ENCODE data around the gene ESPNL.
"Not testable (repeated sequence)": the region's sequence is repeated elsewhere in the genome, so short reads cannot be mapped to it uniquely, and the experiment has no call there.

ESPNL gene

DNA sequence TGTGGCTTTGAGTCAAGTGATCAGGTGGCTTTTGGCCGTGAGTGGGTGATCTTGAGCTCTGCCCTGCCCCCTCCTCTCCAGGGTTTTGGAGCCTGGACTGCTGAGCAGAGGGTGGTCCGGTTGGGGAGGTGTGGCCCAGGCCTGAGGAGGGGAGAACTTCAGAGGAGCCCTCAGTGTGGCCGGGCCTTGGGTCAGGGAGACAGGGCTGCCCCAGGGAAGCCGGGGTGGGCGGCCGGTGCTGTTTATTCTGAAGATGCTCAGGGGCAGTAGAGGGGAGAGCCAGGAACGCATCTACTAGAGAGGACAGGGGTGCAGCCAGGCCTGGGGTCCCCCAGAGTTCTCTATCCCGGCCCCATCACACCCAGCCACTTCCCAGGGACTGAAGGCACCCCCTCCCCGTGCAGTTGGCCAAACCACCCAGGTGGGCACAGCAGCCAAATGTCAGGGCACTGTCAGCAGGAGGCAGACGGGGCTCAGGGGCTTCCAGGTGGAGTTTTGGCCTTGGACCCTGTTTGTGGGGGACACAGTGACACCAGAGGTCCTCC is 59.6 kb downstream of the ESPNL start:
- no peak for DNase-seq

DNA sequence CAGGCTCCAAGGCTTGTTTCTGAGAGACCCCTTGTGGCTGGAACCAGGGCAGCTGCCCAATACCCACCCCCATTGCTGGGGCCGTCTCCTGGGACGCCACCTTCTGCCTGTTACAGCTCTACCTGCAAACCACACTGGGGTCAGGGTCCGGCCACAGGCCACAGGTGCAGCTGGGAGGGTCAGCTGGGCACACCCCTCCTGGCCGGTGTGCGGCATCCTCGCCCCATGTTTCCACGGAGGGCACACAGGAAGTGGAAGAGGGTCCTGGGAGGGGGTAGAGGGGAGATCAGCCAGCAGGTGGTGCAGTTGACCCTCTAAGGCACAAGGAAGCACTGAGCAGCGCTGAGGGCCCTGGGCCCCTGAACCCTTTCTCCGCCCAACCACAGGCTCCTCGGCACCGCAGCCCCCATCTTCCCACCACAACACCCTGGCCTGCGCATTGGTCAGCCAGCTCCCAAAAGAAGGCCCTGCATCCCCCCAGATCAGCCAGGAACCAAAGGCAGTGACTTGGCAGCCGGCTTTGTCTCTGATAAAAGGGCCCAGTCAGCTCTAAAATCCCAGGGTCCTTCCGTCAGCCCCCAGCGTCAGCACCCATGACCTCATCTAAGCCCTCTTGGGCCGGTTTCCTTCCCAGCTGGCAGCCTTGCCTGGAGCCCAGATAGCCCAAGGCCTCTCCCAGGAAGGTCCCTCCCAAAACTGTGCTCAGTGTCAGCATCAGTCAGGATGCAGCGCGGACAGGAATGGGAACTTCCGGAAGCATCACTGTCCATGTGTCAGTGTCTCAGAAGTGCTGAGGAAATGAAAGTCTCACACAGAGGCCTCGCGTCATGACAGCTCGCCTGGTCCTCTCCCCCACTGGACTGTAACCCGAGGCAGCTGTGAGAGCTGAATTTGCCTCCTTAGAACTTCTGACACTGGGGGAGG is 60.3 kb downstream of the ESPNL start:
- DNase-seq = no peak

DNA sequence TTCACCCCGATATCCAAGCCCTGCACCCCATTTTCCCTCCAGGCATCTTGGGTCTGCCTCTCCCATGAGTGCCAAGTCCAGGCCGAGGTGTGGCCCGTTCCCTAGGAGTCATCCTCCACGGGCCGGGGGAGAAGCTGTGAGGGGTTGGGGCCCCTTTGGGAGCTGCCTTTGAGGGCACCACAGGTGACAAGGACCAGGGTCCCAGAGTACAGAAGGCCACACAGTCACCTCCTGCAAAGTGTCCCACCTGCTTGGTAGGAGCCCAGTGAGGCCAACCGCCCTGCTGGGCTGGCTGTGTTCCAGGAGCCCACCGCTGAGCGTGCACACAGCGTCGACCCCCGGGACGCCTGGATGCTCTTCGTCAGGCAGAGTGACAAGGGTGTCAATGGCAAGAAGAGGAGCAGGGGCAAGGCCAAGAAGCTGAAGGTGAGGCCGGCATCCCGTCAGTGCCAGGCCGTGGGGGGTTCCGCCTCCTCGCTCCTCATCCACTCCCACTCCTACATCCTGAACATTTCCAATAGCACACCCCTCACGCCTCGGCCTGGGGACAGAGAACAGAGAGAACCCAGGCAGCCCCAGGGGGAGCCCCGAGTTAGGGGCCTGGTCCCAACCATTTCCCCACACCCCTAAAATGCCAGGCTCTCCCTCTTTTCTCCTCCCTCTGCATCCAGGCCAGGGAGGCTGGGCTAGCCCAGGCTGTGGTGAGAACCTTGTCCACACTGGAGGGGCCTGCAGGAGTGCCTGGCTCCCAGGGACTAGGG is 61.3 kb downstream of the ESPNL start:
- no peak for DNase-seq

DNA sequence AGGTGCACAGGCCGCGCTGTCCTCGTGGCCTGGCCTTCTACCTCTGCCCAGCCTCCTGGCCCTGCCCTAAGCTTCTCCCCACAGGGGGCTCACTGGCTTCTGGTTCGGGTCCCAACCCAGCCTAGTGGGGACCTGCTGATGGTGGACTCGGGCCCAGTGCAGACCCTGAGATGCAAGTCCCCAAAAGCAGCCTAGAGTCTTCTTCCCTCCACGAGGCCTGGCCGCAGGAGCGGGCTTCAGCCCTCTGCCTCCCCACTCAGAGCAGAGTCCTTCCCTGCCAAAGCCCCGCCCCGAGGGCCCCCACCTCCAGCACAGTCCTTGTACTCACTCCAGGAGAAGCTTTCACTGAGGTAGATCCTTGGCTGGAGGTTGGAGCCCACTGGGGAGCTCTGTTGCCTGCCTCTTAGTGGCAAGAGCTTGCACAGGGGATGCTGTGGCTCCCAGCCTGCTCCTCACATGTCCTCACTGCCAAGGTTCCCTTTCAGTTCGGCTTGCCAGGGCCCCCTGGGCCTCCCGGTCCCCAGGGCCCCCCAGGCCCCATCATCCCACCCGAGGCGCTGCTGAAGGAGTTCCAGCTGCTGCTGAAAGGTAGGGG is 62.2 kb downstream of the ESPNL start:
- DNase-seq = no peak

- no peak for DNase-seq
These were observed 62.8 kb downstream of the ESPNL start for GRCh38 chr2:238162846-238163441.

DNA sequence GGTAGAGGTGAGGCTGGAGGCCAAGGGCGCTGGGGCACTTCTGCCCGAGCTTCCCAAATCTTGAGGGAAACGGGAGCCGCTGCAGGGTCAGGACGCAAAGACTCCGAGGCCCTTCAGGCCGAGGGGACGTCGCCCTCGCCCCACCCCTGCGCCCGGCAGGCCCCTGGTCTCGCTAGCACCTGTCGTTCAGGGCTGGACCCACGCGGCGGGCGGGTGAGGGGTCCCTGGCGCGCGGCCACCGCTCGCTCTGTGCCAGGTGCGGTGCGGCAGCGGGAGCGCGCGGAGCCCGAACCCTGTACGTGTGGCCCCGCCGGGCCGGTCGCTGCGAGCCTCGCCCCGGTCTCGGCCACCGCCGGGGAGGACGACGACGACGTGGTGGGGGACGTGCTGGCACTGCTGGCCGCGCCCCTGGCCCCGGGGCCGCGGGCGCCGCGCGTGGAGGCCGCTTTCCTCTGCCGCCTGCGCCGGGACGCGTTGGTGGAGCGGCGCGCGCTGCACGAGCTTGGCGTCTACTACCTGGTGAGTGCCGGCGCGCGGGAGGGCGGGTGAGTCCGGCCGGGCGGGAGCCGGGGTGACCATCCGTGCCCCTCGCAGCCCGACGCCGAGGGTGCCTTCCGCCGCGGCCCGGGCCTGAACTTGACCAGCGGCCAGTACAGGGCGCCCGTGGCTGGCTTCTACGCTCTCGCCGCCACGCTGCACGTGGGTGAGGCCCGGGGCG is 63.5 kb downstream of the ESPNL start:
- DNase-seq = no peak

DNA sequence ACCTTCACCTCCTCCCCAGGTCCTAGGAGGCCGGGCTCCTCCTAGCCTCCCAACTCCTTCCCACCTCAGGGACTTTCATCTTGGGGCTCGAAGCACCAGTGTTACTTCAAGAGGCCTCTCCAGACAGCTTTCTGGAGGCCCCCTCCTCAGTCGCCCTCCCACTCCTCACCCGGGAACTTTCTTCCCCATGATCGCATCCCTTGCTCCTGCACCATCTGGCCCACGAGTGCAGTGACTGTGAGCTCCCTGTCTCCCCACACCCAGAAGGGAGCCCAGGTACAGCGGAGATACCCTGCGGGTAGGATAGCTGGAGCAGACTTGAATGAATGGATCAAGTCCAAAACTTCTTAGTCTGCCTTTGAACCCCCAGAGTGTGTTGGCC is 64.8 kb downstream of the ESPNL start:
- DNase-seq = no peak

DNA sequence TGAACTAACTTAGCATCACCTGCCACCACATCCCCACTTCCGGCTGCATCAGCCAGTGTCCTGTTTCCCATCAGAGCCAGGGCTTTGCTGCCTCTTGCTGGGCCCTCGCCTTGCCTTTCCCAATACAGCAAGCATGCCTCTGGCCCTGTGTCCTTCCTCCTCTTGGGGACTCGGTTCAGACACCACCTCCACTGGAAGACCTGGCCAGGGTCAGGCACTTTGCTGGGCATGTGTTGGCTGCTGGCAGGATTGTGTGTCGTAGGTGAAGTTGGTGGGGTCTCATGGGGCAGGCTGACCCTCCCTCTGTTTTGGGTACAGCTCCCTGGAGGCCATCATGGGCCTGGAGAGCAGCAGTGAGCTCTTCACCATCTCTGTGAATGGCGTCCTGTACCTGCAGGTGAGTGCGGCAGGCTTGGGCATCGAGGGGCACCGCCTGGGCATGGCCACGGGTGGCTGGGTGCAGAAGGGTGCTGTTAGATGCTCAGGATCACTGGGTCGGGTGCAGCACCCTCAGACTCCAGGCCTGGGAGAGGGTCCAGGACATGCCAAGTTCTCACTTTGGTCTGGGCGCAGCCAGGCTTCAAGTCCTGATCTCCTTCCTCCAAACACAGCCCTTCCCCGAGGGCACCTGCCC is 65.3 kb downstream of the ESPNL start:
- no peak for DNase-seq

DNA sequence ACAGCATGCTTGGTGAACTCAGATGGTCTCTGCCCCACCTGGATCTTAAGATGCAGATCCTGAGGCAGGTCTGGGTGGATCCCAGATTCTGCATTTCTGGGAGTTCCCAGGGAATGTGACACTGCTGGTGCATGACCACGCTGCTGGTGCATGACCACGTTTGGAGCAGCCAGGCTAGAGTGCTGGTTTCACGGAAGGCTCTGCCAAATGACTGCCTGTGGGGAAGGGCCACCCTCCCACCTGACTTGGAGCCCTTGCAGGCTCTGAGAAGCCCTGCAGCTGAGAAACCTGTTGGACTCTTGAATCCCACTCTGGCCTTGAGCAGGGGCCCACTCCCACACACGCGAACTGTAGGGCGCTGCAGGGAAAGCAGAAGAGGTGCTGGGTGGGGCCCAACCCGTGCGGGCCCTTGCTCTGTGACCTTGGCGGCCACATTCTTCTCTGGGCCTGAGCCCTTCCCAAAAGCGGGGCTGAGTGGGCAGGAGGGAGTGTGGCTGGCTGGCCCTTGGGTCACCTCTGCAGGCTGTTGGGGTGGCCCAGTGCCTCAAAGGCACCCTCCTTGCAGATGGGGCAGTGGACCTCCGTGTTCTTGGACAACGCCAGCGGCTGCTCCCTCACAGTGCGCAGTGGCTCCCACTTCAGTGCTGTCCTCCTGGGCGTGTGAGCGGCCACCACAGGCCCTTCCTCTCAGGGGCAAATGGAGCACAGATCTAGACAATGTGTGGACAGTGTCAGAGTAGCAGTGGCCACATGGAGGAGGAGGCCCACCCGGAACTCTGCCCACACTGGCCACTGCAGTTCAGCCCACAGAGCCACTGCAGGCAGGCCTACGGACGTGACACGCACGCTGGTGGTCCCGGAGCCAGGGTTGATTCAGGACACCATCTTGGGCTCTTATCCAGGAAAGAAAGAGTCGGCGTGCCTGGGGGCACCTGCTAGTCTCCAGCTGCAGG is 66.5 kb downstream of the ESPNL start:
- no peak for DNase-seq

DNA sequence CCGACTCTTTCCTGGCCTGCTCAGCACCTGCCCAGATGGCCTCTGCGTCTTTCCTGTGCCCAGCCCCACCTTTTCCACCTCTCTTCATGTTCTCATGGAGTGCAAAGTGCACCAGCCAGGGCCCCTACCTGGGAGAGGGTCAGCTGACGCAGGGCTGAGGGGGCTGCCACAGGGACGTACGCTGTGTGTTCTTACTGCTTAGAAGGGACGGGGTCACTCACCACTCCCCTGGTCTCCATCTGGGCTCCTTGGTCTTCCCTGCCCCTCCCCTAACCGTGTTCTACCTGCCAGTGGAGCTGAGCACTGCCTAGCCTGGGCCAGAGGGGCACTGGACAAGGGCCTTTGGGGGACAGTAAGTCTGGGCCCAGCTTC is 67.2 kb downstream of the ESPNL start:
- DNase-seq = no peak

DNA sequence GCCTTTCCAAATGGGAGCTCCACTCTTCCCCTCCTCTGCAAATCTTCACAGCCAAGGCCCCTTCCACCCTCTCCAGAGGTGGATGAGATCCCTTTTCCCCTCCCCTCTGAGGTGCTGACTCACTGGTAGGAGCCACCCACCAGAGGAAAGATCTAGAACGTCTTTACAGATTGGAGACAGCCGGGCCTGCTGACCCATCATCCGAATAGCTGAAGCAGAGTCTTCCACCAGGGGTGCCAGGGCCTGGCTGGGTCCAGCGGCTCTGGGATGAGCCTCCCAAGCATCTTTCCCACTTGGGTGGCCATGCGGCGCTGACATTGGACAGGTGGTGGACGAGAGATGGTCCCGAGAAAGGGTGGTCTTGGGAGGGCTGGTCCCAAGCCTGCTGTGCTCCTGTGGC is 67.6 kb downstream of the ESPNL start:
- DNase-seq = no peak

GRCh38 chr2:238168196-238169047 is 68.3 kb downstream of the ESPNL start:
- no peak for DNase-seq

GRCh38 chr2:238169048-238169707 is 69.0 kb downstream of the ESPNL start:
- no peak for DNase-seq

GRCh38 chr2:238169708-238170251 is 69.6 kb downstream of the ESPNL start:
- no peak for DNase-seq

DNA sequence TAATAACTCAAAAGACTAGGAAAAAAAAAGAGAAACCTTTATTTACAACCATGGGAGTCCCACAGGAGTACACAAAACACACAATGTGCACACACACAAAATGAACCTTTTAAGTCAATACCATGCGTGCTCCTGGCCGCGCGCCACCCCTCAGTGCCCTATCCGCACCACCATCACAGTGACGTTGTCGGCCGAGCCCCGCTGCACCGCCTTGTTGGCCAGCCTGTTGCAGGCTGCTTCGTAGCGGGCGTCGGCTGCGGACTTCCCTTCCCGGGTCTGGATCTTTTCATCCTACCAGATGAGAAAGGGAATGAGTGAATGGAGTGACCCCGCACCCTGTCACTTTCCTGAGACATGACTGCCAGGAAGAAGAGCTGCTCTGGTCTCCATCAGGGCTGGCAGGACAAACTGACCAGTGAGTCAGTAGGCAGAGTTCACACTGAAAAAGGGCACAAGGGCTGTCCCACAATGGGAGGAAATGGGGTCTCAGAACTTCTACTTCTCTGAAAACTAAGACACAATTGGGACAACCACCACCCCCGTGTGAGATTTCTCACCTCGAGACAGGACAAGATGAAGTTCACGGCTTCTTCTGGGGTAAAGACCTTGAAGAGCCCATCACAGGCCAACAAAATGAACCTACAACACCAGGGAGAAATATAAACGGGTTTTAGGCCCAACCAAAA is 70.4 kb downstream of the ESPNL start:
- no peak for DNase-seq

DNA sequence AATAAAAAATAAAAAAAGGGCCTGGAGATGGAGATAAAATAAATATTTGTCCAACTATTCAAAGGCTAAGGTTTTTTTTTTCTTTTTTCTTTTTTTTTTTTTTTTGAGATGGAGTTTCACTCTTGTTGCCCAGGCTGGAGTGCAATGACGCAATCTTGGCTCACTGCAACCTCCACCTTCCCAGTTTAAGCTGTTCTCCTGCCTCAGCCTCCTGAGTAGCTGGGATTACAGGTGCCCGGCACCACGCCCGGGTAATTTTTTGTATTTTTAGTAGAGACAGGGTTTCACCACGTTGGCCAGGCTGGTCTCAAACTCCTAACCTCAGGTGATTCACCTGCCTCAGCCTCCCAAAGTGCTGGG is 70.9 kb downstream of the ESPNL start:
- DNase-seq = not testable (repeated sequence)

DNA sequence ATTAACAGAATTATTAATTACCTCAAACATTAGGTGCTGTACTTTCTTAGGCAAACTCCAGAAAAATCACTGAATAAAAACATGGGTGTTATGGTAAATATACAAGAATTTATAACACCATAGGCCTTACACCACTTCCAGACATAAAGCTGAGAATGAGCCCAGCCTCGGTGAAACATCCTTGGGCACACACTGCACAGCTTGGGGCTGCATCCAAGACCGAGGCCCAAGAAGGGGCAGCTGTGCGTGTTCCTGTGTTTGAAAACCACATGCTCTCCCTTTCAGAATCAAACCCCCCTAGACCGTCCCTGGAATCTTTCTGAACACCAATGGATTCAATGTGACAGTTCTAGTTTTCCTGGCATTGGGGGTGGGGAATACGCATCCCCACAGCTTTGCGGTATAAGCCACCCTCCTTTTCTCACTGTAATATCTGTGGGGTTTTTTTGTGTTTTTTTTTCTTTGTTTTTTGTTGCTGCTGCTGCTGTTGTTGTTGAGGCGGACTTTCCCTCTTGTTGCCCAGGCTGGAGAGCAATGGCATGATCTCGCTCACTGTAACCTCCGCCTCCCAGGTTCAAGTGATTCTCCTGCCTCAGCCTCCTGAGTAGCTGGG is 71.5 kb downstream of the ESPNL start:
- no peak for DNase-seq

- no peak for DNase-seq
These were observed 72.3 kb downstream of the ESPNL start for GRCh38 chr2:238172439-238172838.
